H1 (cell line): ENCODE data around the gene CADM2.
"Not testable (repeated sequence)": the region's sequence is repeated elsewhere in the genome, so short reads cannot be mapped to it uniquely, and the experiment has no call there.

Experiments
- CTCF ChIP-seq, 3 experiments: IDR thresholded peaks; 1 replicate in 2 of 3; 2 replicates in 1 of 3; pipeline versions ENCODE4 v1.5.1 to v1.6.1; 2011; ENCODE audit warnings: low read length in 3 of 3, mild to moderate bottlenecking in 3 of 3, inconsistent platforms in 2 of 3, low read depth in 1 of 3, moderate library complexity in 1 of 3; ENCODE audit not compliant: insufficient read depth in 1 of 3; ENCODE audit errors: control extremely low read depth in 1 of 3
- E2F6 ChIP-seq: IDR thresholded peaks from 2 replicates; pipeline ENCODE4 v1.6.1; 2012; ENCODE audit warnings: inconsistent platforms
- EP300 ChIP-seq, 2 experiments: IDR thresholded peaks; 1 replicate in 1 of 2; 2 replicates in 1 of 2; pipeline ENCODE4 v1.6.1; 2011 to 2012; ENCODE audit warnings: low read depth in 2 of 2, low read length in 2 of 2, mild to moderate bottlenecking in 2 of 2, borderline replicate concordance in 1 of 2, inconsistent platforms in 1 of 2, moderate library complexity in 1 of 2
- EZH2 ChIP-seq: fragments of 200-600 bp; sonication (generic); IDR thresholded peaks from 2 replicates; pipeline ENCODE4 v1.7.1; 2012; ENCODE audit warnings: low read depth, mild to moderate bottlenecking, moderate library complexity, low read length, inconsistent platforms; ENCODE audit not compliant: severe bottlenecking
- KDM1A ChIP-seq: fragments of 200-600, 300-600 bp; sonication (generic); IDR thresholded peaks from 2 replicates; pipeline ENCODE4 v1.7.1; 2016; ENCODE audit warnings: mild to moderate bottlenecking, low read length, borderline replicate concordance
- NRF1 ChIP-seq: IDR thresholded peaks from 2 replicates; pipeline ENCODE4 v1.6.1; 2011; ENCODE audit warnings: mild to moderate bottlenecking, low read depth, low read length, improper control_type of control experiment
- POLR2A ChIP-seq, 2 experiments: IDR thresholded peaks; 1 replicate in 1 of 2; 2 replicates in 1 of 2; pipeline ENCODE4 v1.6.1; 2011; ENCODE audit warnings: low read depth in 2 of 2, low read length in 2 of 2, mild to moderate bottlenecking in 2 of 2; ENCODE audit errors: control extremely low read depth in 1 of 2
- YY1 ChIP-seq: IDR thresholded peaks from 2 replicates; pipeline ENCODE4 v1.6.1; 2011; ENCODE audit warnings: low read depth, mild to moderate bottlenecking, low read length

GRCh38 chr3:85504129-85504784, 545.5 kb downstream of the CADM2 start:
- peak in 2 of 3 experiments; percentile 4 to 13; a peak in 2 of 4 replicates for TF ChIP-seq CTCF (IDR thresholded peaks at IDR 0.05; ENCODE audit: control extremely low read depth in 1 of 3, insufficient read depth in 1 of 3, low read depth in 1 of 3, low read length in 3 of 3)
- not testable (repeated sequence) for TF ChIP-seq YY1; EP300 (IDR thresholded peaks at IDR 0.05; ENCODE audit: borderline replicate concordance in 1 of 2, low read depth in 2 of 2, low read length in 2 of 2); E2F6; POLR2A (IDR thresholded peaks at IDR 0.05; ENCODE audit: control extremely low read depth in 1 of 2, low read depth in 2 of 2, low read length in 2 of 2); NRF1; EZH2; KDM1A
